Activated B cell treated with CpG ODN at 0.5 μM for 24 hours (primary cell): ENCODE measurements around the gene NT5C2. TPM values are rescaled to one million over a fixed set of nuclear protein-coding genes. Genes with fewer than 3 reads are reported as not detected.

Experiments used
- ATAC-seq: fragments of 200-7000 bp; cut with Tn5 transposase; one replicate; pipeline ENCODE4 v1.10.0; 2021; ENCODE audit warnings: low read depth, mild to moderate bottlenecking, moderate library complexity
- CTCF ChIA-PET: fragments of 350-600 bp; sonication (Branson Sonifier 250); formaldehyde crosslinking; loops from one replicate; lab custom pipeline; 2021; ENCODE audit warnings: antibody characterized with exemption; lab: Charles Lee
- POLR2A ChIA-PET: fragments of 350-600 bp; sonication (Branson Sonifier 250); formaldehyde crosslinking; loops from one replicate; lab custom pipeline; 2021; ENCODE audit warnings: antibody characterized with exemption; lab: Charles Lee
- DNase-seq: peaks from one replicate; pipeline ENCODE4 v3.0.0; 2022
- H3K27ac Mint-ChIP-seq: one replicate; pipeline ENCODE4 v1.8.0; 2020; ENCODE audit warnings: mixed read lengths
- H3K27me3 Mint-ChIP-seq: one replicate; pipeline ENCODE4 v1.8.0; 2021; ENCODE audit warnings: mixed read lengths
- H3K36me3 Mint-ChIP-seq: one replicate; pipeline ENCODE4 v1.8.0; 2021; ENCODE audit warnings: low read depth, mixed read lengths
- H3K4me1 Mint-ChIP-seq: one replicate; pipeline ENCODE4 v1.8.0; 2021; ENCODE audit warnings: mixed read lengths
- H3K4me3 Mint-ChIP-seq: one replicate; pipeline ENCODE4 v1.8.0; 2020; ENCODE audit warnings: mild to moderate bottlenecking, mixed read lengths
- H3K9me3 Mint-ChIP-seq: one replicate; pipeline ENCODE4 v1.8.0; 2020; ENCODE audit warnings: mixed read lengths
- intact Hi-C: fragments of 100-400 bp; cut with micrococcal nuclease; formaldehyde crosslinking; loops from one replicate; pipeline ENCODE4 v1.15.1; 2024
- total RNA-seq: library from RNA; stranded (reverse); gene quantifications from 2 replicates; pipeline ENCODE4 v1.2.3, GENCODE V29; 2022
- TF ChIP-seq, protein P1 (sequence below): fragments of 200-600 bp; IDR thresholded peaks from one replicate; pipeline ENCODE4 v1.8.0; 2022; ENCODE audit warnings: antibody characterized with exemption, mild to moderate bottlenecking

NT5C2 gene
- total RNA-seq, 1 donor from 2014 or later = 60.4 TPM

DNA sequence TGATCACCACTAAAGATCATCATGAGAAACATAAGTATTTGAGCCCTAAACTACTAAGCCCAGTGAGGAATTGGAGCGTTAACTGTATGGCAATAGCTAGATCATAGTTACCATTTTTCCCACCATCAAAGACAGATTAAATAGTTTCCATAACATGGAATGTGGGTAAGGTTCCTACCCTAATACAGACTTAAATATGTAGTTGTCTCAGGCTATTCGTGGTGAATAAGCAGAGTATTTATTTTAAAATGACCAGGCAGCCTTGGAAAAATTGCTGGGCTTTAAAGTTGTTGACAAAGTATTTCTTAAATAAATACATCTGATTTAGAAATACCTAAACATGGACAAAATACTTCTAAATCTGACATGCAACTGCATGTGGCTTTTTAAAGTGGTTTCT lies 106.8 kb downstream of the NT5C2 start:
- H3K27me3 Mint-ChIP-seq = no peaks in the 10 kb centered on the region
- POLR2A ChIA-PET = no interaction called here
- H3K27ac Mint-ChIP-seq = no peak overlapping the region

DNA sequence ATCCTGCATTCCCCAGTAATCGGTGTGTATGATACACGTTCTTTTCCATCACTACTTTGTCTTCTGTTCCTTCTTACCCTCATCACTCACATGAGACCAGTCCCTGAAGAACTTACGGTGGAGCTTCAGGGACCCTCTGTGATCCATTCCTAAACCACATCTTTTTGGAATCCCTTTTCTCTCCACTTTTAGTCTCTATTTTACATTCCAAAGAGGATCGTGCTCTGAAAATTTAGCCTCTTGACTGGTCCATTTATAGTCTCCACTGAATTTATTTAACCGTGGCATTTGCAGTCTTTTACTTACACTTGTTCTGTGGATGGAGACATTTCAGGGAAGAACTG lies 109.1 kb downstream of the NT5C2 start:
- TF ChIP-seq, protein P1, sequence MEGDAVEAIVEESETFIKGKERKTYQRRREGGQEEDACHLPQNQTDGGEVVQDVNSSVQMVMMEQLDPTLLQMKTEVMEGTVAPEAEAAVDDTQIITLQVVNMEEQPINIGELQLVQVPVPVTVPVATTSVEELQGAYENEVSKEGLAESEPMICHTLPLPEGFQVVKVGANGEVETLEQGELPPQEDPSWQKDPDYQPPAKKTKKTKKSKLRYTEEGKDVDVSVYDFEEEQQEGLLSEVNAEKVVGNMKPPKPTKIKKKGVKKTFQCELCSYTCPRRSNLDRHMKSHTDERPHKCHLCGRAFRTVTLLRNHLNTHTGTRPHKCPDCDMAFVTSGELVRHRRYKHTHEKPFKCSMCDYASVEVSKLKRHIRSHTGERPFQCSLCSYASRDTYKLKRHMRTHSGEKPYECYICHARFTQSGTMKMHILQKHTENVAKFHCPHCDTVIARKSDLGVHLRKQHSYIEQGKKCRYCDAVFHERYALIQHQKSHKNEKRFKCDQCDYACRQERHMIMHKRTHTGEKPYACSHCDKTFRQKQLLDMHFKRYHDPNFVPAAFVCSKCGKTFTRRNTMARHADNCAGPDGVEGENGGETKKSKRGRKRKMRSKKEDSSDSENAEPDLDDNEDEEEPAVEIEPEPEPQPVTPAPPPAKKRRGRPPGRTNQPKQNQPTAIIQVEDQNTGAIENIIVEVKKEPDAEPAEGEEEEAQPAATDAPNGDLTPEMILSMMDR = no peak
- DNase-seq = no peak
- Mint-ChIP-seq H3K27me3 (no peaks in the 10 kb centered on the region), H3K4me3 (no peak overlapping the region), H3K4me1 (no peaks in the 10 kb centered on the region), H3K36me3 (peaks cover 43% of the 10 kb centered on the region), H3K9me3 (no peaks in the 10 kb centered on the region), H3K27ac (no peak overlapping the region)
- ChIA-PET POLR2A (no interaction called here), CTCF (no interaction called here)
- intact Hi-C loops = no loop called here
- no peak for ATAC-seq

More for the DNA sequence above, 106.8 kb downstream of the NT5C2 start:
- Mint-ChIP-seq H3K36me3 (peaks cover 66% of the 10 kb centered on the region), H3K4me1 (no peaks in the 10 kb centered on the region), H3K9me3 (no peaks in the 10 kb centered on the region), H3K4me3 (no peak overlapping the region)
- CTCF ChIA-PET = interaction anchor here (2.2 kb wide), 1 partner anchor 158 kb away, joined by 6 read pairs; no protein-coding TSS in a partner anchor
- TF ChIP-seq, protein P1 = no peak
- intact Hi-C loops = no loop called here
- ATAC-seq (no peak), DNase-seq (no peak)

DNA sequence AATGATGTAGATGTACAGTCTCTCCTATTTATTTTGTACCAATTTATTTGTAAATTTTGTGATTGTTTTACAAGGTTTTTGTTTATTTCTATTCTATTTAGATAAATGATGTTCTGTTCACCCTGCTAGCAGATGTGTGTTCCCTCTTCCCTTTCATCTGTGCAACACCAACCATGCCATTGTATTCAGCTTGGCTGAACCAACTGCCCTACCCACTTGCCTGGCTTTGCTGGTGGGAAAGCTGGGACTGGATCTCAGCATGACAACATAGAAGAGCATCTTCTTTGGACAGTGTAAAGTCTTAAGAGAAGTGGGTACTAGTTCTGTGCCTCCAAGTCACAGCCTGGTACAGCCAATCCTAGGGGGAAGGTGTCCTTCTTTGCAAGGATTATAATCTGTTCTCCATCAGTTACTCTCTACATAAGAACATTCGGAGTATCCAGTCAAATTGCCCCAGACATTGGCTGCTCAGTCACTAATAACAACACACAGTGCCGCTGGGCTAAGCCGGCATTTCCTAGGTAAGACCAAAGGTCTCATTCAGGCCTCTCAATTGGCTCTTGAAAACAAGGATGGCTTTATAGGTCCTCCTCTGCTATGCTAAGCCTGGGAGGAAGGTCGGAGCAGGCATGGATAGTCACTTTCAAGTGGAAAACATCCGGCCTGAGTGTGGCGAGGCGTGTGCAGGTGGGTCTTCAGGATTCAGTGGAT lies 109.7 kb downstream of the NT5C2 start:
- H3K4me1 Mint-ChIP-seq = no peaks in the 10 kb centered on the region
- H3K27ac Mint-ChIP-seq = no peak overlapping the region
- intact Hi-C loops = no loop called here
- ATAC-seq (no peak), DNase-seq (no peak)
- CTCF ChIA-PET = no interaction called here
- H3K9me3 Mint-ChIP-seq = no peaks in the 10 kb centered on the region
- H3K4me3 Mint-ChIP-seq = no peak overlapping the region
- POLR2A ChIA-PET = no interaction called here
- H3K27me3 Mint-ChIP-seq = no peaks in the 10 kb centered on the region
- TF ChIP-seq, protein P1 = no peak
- peaks cover 40% of the 10 kb centered on the region for H3K36me3 Mint-ChIP-seq

DNA sequence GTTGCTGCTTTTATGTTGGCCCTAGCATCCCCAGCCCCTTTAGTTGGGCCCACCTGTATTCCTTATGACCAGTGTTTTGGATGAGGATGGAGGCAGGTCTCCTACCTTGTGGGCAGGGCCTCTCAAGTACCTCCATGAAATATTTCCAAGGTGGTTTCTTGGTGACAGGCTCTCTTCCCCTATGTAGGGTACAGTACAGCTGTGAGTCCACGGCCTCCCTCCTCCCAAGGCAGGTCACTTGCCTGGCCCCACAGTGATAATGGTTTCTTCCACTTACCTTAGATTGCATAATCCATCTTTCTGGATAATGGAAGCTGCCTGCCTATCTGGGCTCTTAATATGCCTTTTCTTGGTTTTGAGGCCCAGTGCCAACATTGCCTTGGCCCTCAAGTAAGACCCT lies 110.4 kb downstream of the NT5C2 start:
- H3K4me1 Mint-ChIP-seq = no peaks in the 10 kb centered on the region
- intact Hi-C loops = no loop called here
- H3K27ac Mint-ChIP-seq = no peak overlapping the region
- no peak for DNase-seq
- no peak overlapping the region for H3K4me3 Mint-ChIP-seq
- POLR2A ChIA-PET = no interaction called here
- peaks cover 38% of the 10 kb centered on the region for H3K36me3 Mint-ChIP-seq
- no peaks in the 10 kb centered on the region for H3K9me3 Mint-ChIP-seq
- TF ChIP-seq, protein P1 = no peak
- ATAC-seq = no peak
- no peaks in the 10 kb centered on the region for H3K27me3 Mint-ChIP-seq
- CTCF ChIA-PET = no interaction called here

DNA sequence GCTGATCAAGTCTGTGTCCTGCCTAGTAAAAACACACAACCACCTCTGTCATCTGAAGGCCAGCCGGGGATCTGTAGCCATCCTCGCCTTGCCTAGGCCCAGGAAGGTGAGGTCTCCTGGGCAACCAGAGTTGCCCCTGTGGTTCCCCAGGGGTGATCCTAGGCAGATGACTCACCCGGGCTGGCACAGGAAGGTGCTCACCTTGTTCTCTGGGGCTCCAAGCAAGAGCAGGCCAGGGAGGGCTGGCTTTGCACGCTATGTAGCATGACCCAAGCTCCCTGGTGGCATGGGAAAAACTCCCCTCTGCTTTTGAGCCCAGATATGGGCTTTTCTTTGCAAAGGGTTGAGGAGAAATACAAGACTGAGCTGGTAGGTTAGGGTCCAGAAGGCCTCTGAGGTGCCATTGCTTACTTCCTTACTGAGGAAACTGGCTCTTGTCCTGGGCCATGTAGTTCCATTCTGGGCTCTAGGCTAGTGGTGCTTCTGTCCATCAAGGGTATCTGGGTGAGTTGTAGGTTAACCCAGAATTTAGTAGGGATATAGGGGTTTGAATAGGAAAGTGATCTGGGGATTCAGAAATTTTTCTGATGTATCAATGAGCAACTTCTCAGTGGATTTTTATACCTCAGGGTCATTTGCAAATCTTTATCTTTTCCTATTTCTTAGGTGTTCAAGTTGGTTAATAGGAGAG lies 112.0 kb downstream of the NT5C2 start:
- no peak for DNase-seq
- H3K9me3 Mint-ChIP-seq = no peaks in the 10 kb centered on the region
- ChIA-PET CTCF (interaction anchor here (1.1 to 1.5 kb wide), 2 partner anchors 14 to 164 kb away, joined by 3 read pairs; no protein-coding TSS in a partner anchor), POLR2A (no interaction called here)
- peaks cover 41% of the 10 kb centered on the region for H3K36me3 Mint-ChIP-seq
- no peak for ATAC-seq
- no peaks in the 10 kb centered on the region for H3K4me1 Mint-ChIP-seq
- intact Hi-C loops = no loop called here
- H3K4me3 Mint-ChIP-seq = no peak overlapping the region
- H3K27me3 Mint-ChIP-seq = no peaks in the 10 kb centered on the region
- H3K27ac Mint-ChIP-seq = peak overlapping the region; percentile 47
- TF ChIP-seq, protein P1 = no peak
